A549 (cell line): ENCODE data around the gene DEFB112.

Source experiments
- CBX2 ChIP-seq: fragments of 200-600 bp; sonication (generic); IDR thresholded peaks from 2 replicates; pipeline ENCODE4 v1.6.1; 2016; ENCODE audit warnings: low read depth, mild to moderate bottlenecking, borderline replicate concordance
- CTCF ChIP-seq: fragments of >200 bp; sonication (Bioruptor Twin); formaldehyde crosslinking; IDR thresholded peaks from 3 replicates; pipeline ENCODE4 v1.5.1; 2016
- EHMT2 ChIP-seq: fragments of 200-600 bp; sonication (generic); IDR thresholded peaks from 2 replicates; pipeline ENCODE4 v1.6.1; 2016; ENCODE audit warnings: antibody characterized with exemption, low read depth, mild to moderate bottlenecking, moderate library complexity
- HMGXB4 ChIP-seq: fragments of 250-450 bp; sonication (Bioruptor Pico); IDR thresholded peaks from 2 replicates; pipeline ENCODE4 v1.5.0; 2021; ENCODE audit warnings: mild to moderate bottlenecking, moderate library complexity, borderline replicate concordance
- MAX ChIP-seq: IDR thresholded peaks from 2 replicates; pipeline ENCODE4 v1.6.1; 2012
- MAZ ChIP-seq: fragments of 150-350 bp; IDR thresholded peaks from 2 replicates; pipeline ENCODE4 v1.6.1; 2014; ENCODE audit warnings: antibody characterized with exemption, low read depth, low read length, borderline replicate concordance
- RAD21 ChIP-seq, 2 experiments: fragments of >200 bp in 1 of 2; sonication (Bioruptor Twin) in 1 of 2; formaldehyde crosslinking in 1 of 2; IDR thresholded peaks in 1 of 2; conservative IDR thresholded peaks in 1 of 2; 2 replicates in 1 of 2; 3 replicates in 1 of 2; pipeline ENCODE4 v1.6.1; 2012 to 2018; ENCODE audit warnings: inconsistent platforms in 1 of 2

- TF ChIP-seq MAX (no peak), CTCF (no peak), MAZ (no peak), HMGXB4 (CRISPR knock-in tag) (no peak), CBX2 (no peak), EHMT2 (no peak), RAD21 (conservative IDR thresholded peaks at IDR 0.05 in 1 of 2, IDR thresholded peaks at IDR 0.05 in 1 of 2) (no peak)
Measured at GRCh38 chr6:50096296-50096695, 46.6 kb upstream of the DEFB112 start.
